GM15510 (cell line): ENCODE measurements around the gene CDH22.

Experiments
- POLR2A ChIP-seq: IDR thresholded peaks from 3 replicates; pipeline ENCODE4 v1.6.1; 2011; ENCODE audit warnings: borderline replicate concordance; ENCODE audit not compliant: insufficient read length; ENCODE audit errors: extremely low read depth

CDH22 gene

GRCh38 chr20:46222521-46223007 lies 85.7 kb downstream of the CDH22 start:
- TF ChIP-seq POLR2A: no peak

GRCh38 chr20:46221256-46221833 lies 87.0 kb downstream of the CDH22 start:
- no peak for TF ChIP-seq POLR2A

GRCh38 chr20:46220455-46221207 lies 87.7 kb downstream of the CDH22 start:
- no peak for TF ChIP-seq POLR2A

GRCh38 chr20:46219920-46220319 lies 88.4 kb downstream of the CDH22 start:
- no peak for TF ChIP-seq POLR2A

GRCh38 chr20:46219190-46219589 lies 89.1 kb downstream of the CDH22 start:
- no peak for TF ChIP-seq POLR2A

- no peak for TF ChIP-seq POLR2A
Measured at GRCh38 chr20:46218656-46219055, 89.6 kb downstream of the CDH22 start.

GRCh38 chr20:46217583-46217982 lies 90.7 kb downstream of the CDH22 start:
- TF ChIP-seq POLR2A: no peak

- TF ChIP-seq POLR2A: no peak
Measured at GRCh38 chr20:46216770-46217464, 91.4 kb downstream of the CDH22 start.

GRCh38 chr20:46215913-46216707 lies 92.2 kb downstream of the CDH22 start:
- no peak for TF ChIP-seq POLR2A

- no peak for TF ChIP-seq POLR2A
Measured at GRCh38 chr20:46214824-46215488, 93.3 kb downstream of the CDH22 start.

GRCh38 chr20:46213946-46214823 lies 94.1 kb downstream of the CDH22 start:
- TF ChIP-seq POLR2A: no peak

- no peak for TF ChIP-seq POLR2A
Measured at GRCh38 chr20:46212876-46213275, 95.4 kb downstream of the CDH22 start.

- no peak for TF ChIP-seq POLR2A
Measured at GRCh38 chr20:46212252-46212651, 96.0 kb downstream of the CDH22 start.
